Measurements from ENCODE around the gene SCAF1.

- no peak for TF ChIP-seq CTCF (IDR thresholded peaks at IDR 0.05)
- TF ChIP-seq EZH2 (IDR thresholded peaks at IDR 0.05; ENCODE audit: borderline replicate concordance, insufficient read depth, low read depth, low read length, poor library complexity, severe bottlenecking), result no peak
These were observed 54.9 kb downstream of the SCAF1 start for GRCh38 chr19:49696865-49697264.
